Endothelial cell of umbilical vein (primary cell): ENCODE data around the gene CFAP107. TPM values are rescaled to one million over a fixed set of nuclear protein-coding genes. Genes with fewer than 3 reads are reported as not detected.

Experiments
- BruUV-seq: library from RNA; stranded (reverse); fragments of 400-500 nt; replicated peaks from 2 replicates; lab custom pipeline; 2021; lab: Mats Ljungman, UMichigan
- CTCF ChIA-PET: fragments of 300-600, 350-600 bp; sonication (Branson Sonifier 250); formaldehyde crosslinking; loops from one replicate; lab custom pipeline; 2021; ENCODE audit warnings: antibody characterized with exemption, inconsistent platforms; lab: Charles Lee
- POLR2A ChIA-PET: fragments of 300-600, 350-600 bp; sonication (Branson Sonifier 250); formaldehyde crosslinking; loops from one replicate; lab custom pipeline; 2021; ENCODE audit warnings: antibody characterized with exemption, inconsistent platforms; lab: Charles Lee
- DNase-seq: peaks from one replicate; pipeline ENCODE4 v3.0.0-alpha.2; 2011; ENCODE audit warnings: low read depth, low spot score
- FAIRE-seq: peaks from 2 replicates; lab custom pipeline; 2011; peaks lifted over from hg19 to GRCh38; lab: Jason Lieb, UNC
- H2AFZ ChIP-seq: 2 replicates; pipeline ENCODE4 v1.6.0; 2012; ENCODE audit warnings: low read depth, low read length, control low read depth, inconsistent platforms
- H3K27ac ChIP-seq: 2 replicates; pipeline ENCODE4 v1.5.1; 2011; ENCODE audit warnings: low read depth, mild to moderate bottlenecking, control low read depth, low read length, moderate library complexity; ENCODE audit not compliant: insufficient read depth
- H3K27me3 ChIP-seq, 2 experiments: 2 replicates each; pipeline versions ENCODE4 v1.6.0 to v1.6.1; 2011; ENCODE audit warnings: low read length in 2 of 2, mixed read lengths in 1 of 2; ENCODE audit not compliant: control insufficient read depth in 2 of 2, insufficient read depth in 2 of 2
- H3K36me3 ChIP-seq, 2 experiments: 2 replicates in 1 of 2; 3 replicates in 1 of 2; pipeline ENCODE4 v1.5.1; 2011; ENCODE audit warnings: low read length in 2 of 2, mild to moderate bottlenecking in 1 of 2, moderate library complexity in 1 of 2; ENCODE audit not compliant: control insufficient read depth in 2 of 2, insufficient read depth in 2 of 2; ENCODE audit errors: extremely low read depth in 1 of 2
- H3K4me1 ChIP-seq: 3 replicates; pipeline ENCODE4 v1.5.1; 2011; ENCODE audit warnings: mild to moderate bottlenecking, low read length; ENCODE audit not compliant: control insufficient read depth, insufficient read depth; ENCODE audit errors: extremely low read depth
- H3K4me2 ChIP-seq: 2 replicates; pipeline ENCODE4 v1.6.1; 2011; ENCODE audit warnings: low read length, control low read depth, mixed read lengths; ENCODE audit not compliant: insufficient read depth
- H3K4me3 ChIP-seq, 3 experiments: fragments of 200-600 bp in 1 of 3; sonication (generic), shearing (Covaris generic) in 1 of 3; replicated peaks in 1 of 3; 2 replicates each; pipeline ENCODE4 v1.5.1; 2011 to 2016; ENCODE audit warnings: control low read depth in 3 of 3, low read length in 3 of 3, mild to moderate bottlenecking in 2 of 3, inconsistent platforms in 1 of 3, low read depth in 1 of 3, moderate library complexity in 1 of 3; ENCODE audit not compliant: insufficient read depth in 1 of 3
- H3K79me2 ChIP-seq: 2 replicates; pipeline ENCODE4 v1.6.0; 2012; ENCODE audit warnings: low read length, inconsistent platforms; ENCODE audit not compliant: control insufficient read depth, insufficient read depth
- H3K9ac ChIP-seq: replicated peaks from 2 replicates; pipeline ENCODE3; 2011; ENCODE audit warnings: low read length, control low read depth; ENCODE audit not compliant: insufficient read depth; ENCODE audit errors: extremely low read depth
- H3K9me1 ChIP-seq: replicated peaks from 3 replicates; pipeline ENCODE4 v1.6.0; 2011; ENCODE audit warnings: mild to moderate bottlenecking, low read length; ENCODE audit not compliant: control insufficient read depth, insufficient read depth; ENCODE audit errors: extremely low read depth
- H3K9me3 ChIP-seq: replicated peaks from 2 replicates; pipeline ENCODE4 v1.5.1; 2012; ENCODE audit warnings: low read length, inconsistent platforms; ENCODE audit not compliant: control insufficient read depth, insufficient read depth
- H4K20me1 ChIP-seq: replicated peaks from 2 replicates; pipeline ENCODE3; 2011; ENCODE audit warnings: mild to moderate bottlenecking, low read length; ENCODE audit not compliant: control insufficient read depth, insufficient read depth; ENCODE audit errors: extremely low read depth
- CTCF ChIP-seq, 2 donors: IDR thresholded peaks; 1 replicate in 1 of 2; 2 replicates in 1 of 2; pipeline ENCODE4 v1.5.1; 2011; ENCODE audit warnings: low read length in 2 of 2, mild to moderate bottlenecking in 2 of 2, moderate library complexity in 2 of 2, control low read depth in 1 of 2, inconsistent platforms in 1 of 2, low read depth in 1 of 2; ENCODE audit not compliant: insufficient read depth in 1 of 2; ENCODE audit errors: extremely low read depth in 1 of 2
- EZH2 ChIP-seq: IDR thresholded peaks from 2 replicates; pipeline ENCODE4 v1.6.1; 2012; ENCODE audit warnings: borderline replicate concordance, low read depth, mild to moderate bottlenecking, moderate library complexity, low read length, inconsistent platforms; ENCODE audit not compliant: severe bottlenecking
- FOS ChIP-seq: IDR thresholded peaks from 2 replicates; pipeline ENCODE4 v1.6.1; 2011; ENCODE audit warnings: mild to moderate bottlenecking, low read length, moderate library complexity, borderline replicate concordance; ENCODE audit not compliant: insufficient read depth
- JUN ChIP-seq: IDR thresholded peaks from 2 replicates; pipeline ENCODE4 v1.6.1; 2011; ENCODE audit warnings: borderline replicate concordance, low read depth; ENCODE audit not compliant: insufficient read length, insufficient read depth
- MAX ChIP-seq: IDR thresholded peaks from 2 replicates; pipeline ENCODE4 v1.6.1; 2011; ENCODE audit not compliant: insufficient read depth, insufficient read length
- dilution Hi-C: fragments of 300-500 bp; cut with MboI; formaldehyde crosslinking; loops from one replicate; pipeline ENCODE4 v1.15.0; 2019; ENCODE audit warnings: low sequenced_read_pairs; ENCODE audit not compliant: extremely low pct_ligation_motif_present
- intact Hi-C: fragments of 100-400 bp; cut with micrococcal nuclease; formaldehyde crosslinking; loops from one replicate; pipeline ENCODE4 v1.10.0; 2022
- polyA plus RNA-seq, 4 experiments: library from polyadenylated mRNA; depleted of rRNA in 3 of 4; stranded (reverse) in 3 of 4; unstranded in 1 of 4; fragments of >200 nt; gene quantifications; 2 replicates each; pipeline versions ENCODE4 v1.2.1 to v1.2.3, GENCODE V29; 2011 to 2012; ENCODE audit warnings: missing spikeins in 1 of 4
- total RNA-seq: library from RNA; stranded (reverse); gene quantifications from 2 replicates; pipeline ENCODE4 v1.2.3, GENCODE V29; 2021

Gene CFAP107
- total and polyA plus RNA-seq, 2 donors (not counting 3 experiments of a cell fraction or from before 2014, with no cell fraction given): not detected

- Histone ChIP-seq H3K36me3 (no peaks in the 10 kb centered on the region), H3K4me1 (no peaks in the 10 kb centered on the region), H3K9me3 (no peaks in the 10 kb centered on the region), H4K20me1 (no peaks in the 10 kb centered on the region), H3K79me2 (no peaks in the 10 kb centered on the region), H3K27ac (no peak overlapping the region), H3K4me3 (no peak overlapping the region), H3K27me3 (no peaks in the 10 kb centered on the region), H3K9ac (no peak overlapping the region), H2AFZ (no peak overlapping the region), H3K9me1 (no peaks in the 10 kb centered on the region), H3K4me2 (no peak overlapping the region)
- intact Hi-C loops (no loop called here), dilution Hi-C loops (no loop called here)
- no TSS peak for BruUV-seq
- TF ChIP-seq CTCF (IDR thresholded peaks at IDR 0.05; ENCODE audit: extremely low read depth in 1 of 2, insufficient read depth in 1 of 2, low read depth in 1 of 2, low read length in 2 of 2) (no peak), MAX (no peak), EZH2 (no peak), FOS (no peak), JUN (no peak)
- FAIRE-seq (no peak), DNase-seq (no peak)
- ChIA-PET POLR2A (no interaction called here), CTCF (no interaction called here)
These were observed 14.3 kb downstream of the CFAP107 start for GRCh38 chr1:12760256-12760795.
